Right atrium auricular region (tissue), 2 donors: ENCODE data around the gene BCAN. TPM values are rescaled to one million over a fixed set of nuclear protein-coding genes. Genes with fewer than 3 reads are reported as not detected.
A peak's percentile ranks its signal among the peaks of the same experiment; 100 is the strongest.

Experiments used
- DNase-seq: peaks from one replicate; pipeline ENCODE4 v3.0.0-alpha.2; 2019; ENCODE audit warnings: low spot score
- H3K27ac ChIP-seq, 2 donors: fragments of 200-600 bp; sonication (generic); 1 replicate in 1 of 2; 2 replicates in 1 of 2; pipeline ENCODE4 v1.5.1; 2016 to 2019
- H3K27me3 ChIP-seq, 2 donors: fragments of 200-600 bp; sonication (generic); one replicate each; pipeline versions ENCODE4 v1.5.1 to v1.6.0; 2017 to 2019
- H3K36me3 ChIP-seq: fragments of 200-600 bp; sonication (generic); one replicate; pipeline ENCODE4 v1.5.1; 2016
- H3K4me1 ChIP-seq, 2 donors: fragments of 200-600 bp; sonication (generic); one replicate each; pipeline versions ENCODE4 v1.5.1 to v1.6.0; 2017 to 2019
- H3K4me3 ChIP-seq, 2 donors: fragments of 200-600 bp; sonication (generic); 1 replicate in 1 of 2; 2 replicates in 1 of 2; pipeline ENCODE4 v1.5.1; 2017 to 2019; ENCODE audit warnings: mild to moderate bottlenecking in 1 of 2, moderate library complexity in 1 of 2
- H3K9me3 ChIP-seq, 2 donors: fragments of 200-600 bp; sonication (generic); one replicate each; pipeline ENCODE4 v1.5.1; 2019
- CTCF ChIP-seq, 2 donors: fragments of 200-600 bp; sonication (generic); IDR thresholded peaks; one replicate each; pipeline ENCODE4 v1.5.1; 2019; ENCODE audit warnings: antibody characterized with exemption in 2 of 2
- total RNA-seq, 2 donors: library from RNA; depleted of rRNA; stranded (reverse); fragments of >200 nt; gene quantifications; one replicate each; pipeline ENCODE4 v1.1.0, GENCODE V29; 2016

Gene BCAN
- total RNA-seq, 2 donors from 2014 or later = not detected

- Histone ChIP-seq H3K4me3 (peak overlapping the region in 1 of 2 donors; percentile 46), H3K27ac (no peak overlapping the region), H3K9me3 (no peaks in the 10 kb centered on the region), H3K27me3 (peaks cover 3 to 13% of the 10 kb centered on the region in 2 donors), H3K36me3 (no peaks in the 10 kb centered on the region), H3K4me1 (peaks cover 0 to 19% of the 10 kb centered on the region in 2 donors)
- no peak for TF ChIP-seq CTCF (IDR thresholded peaks at IDR 0.05)
- DNase-seq = no peak
Measured at GRCh38 chr1:156640842-156641706, 843 bp upstream of the BCAN start.

GRCh38 chr1:156642265-156643048 lies 540 bp downstream of the BCAN start:
- Histone ChIP-seq H3K4me1 (peaks cover 0 to 19% of the 10 kb centered on the region in 2 donors), H3K36me3 (no peaks in the 10 kb centered on the region), H3K27me3 (peaks cover 3 to 13% of the 10 kb centered on the region in 2 donors), H3K4me3 (peak overlapping the region; percentile 32 to 46), H3K9me3 (no peaks in the 10 kb centered on the region), H3K27ac (no peak overlapping the region)
- no peak for DNase-seq
- TF ChIP-seq CTCF (IDR thresholded peaks at IDR 0.05) = no peak

GRCh38 chr1:156643049-156643777 lies 1.3 kb downstream of the BCAN start:
- Histone ChIP-seq H3K4me3 (no peak overlapping the region), H3K9me3 (no peaks in the 10 kb centered on the region), H3K36me3 (no peaks in the 10 kb centered on the region), H3K27ac (no peak overlapping the region), H3K4me1 (peaks cover 0 to 19% of the 10 kb centered on the region in 2 donors), H3K27me3 (peaks cover 3 to 13% of the 10 kb centered on the region in 2 donors)
- no peak for TF ChIP-seq CTCF (IDR thresholded peaks at IDR 0.05)
- no peak for DNase-seq

- no peak for DNase-seq
- H3K36me3 ChIP-seq = no peaks in the 10 kb centered on the region
- no peak overlapping the region for H3K27ac ChIP-seq
- peaks cover 3 to 13% of the 10 kb centered on the region in 2 donors for H3K27me3 ChIP-seq
- no peak for TF ChIP-seq CTCF (IDR thresholded peaks at IDR 0.05)
- H3K4me1 ChIP-seq = peaks cover 0 to 19% of the 10 kb centered on the region in 2 donors
- no peaks in the 10 kb centered on the region for H3K9me3 ChIP-seq
- no peak overlapping the region for H3K4me3 ChIP-seq
Measured at GRCh38 chr1:156643778-156644092, 1.8 kb downstream of the BCAN start.

- no peaks in the 10 kb centered on the region for H3K9me3 ChIP-seq
- DNase-seq = no peak
- no peak for TF ChIP-seq CTCF (IDR thresholded peaks at IDR 0.05)
- H3K27ac ChIP-seq = no peak overlapping the region
- H3K36me3 ChIP-seq = no peaks in the 10 kb centered on the region
- peaks cover 0 to 19% of the 10 kb centered on the region in 2 donors for H3K4me1 ChIP-seq
- no peak overlapping the region for H3K4me3 ChIP-seq
- H3K27me3 ChIP-seq = peaks cover 3 to 13% of the 10 kb centered on the region in 2 donors
Measured at GRCh38 chr1:156644146-156644545, 2.2 kb downstream of the BCAN start.
